Brain microvascular endothelial cell (primary cell): Measurements from ENCODE around the gene CROCC2.

ENCODE experiments used
- DNase-seq: peaks from one replicate; pipeline ENCODE4 v3.0.0-alpha.2; 2020
- H3K27ac ChIP-seq: fragments of 250-450 bp; sonication (Bioruptor Pico); 2 replicates; pipeline ENCODE4 v1.5.1; 2020; ENCODE audit warnings: mild to moderate bottlenecking, moderate library complexity
- H3K27me3 ChIP-seq: fragments of 250-450 bp; sonication (Bioruptor Pico); replicated peaks from 2 replicates; pipeline ENCODE4 v1.5.1; 2020; ENCODE audit warnings: mild to moderate bottlenecking
- H3K36me3 ChIP-seq: fragments of 250-450 bp; sonication (Bioruptor Pico); replicated peaks from 2 replicates; pipeline ENCODE4 v1.5.1; 2020; ENCODE audit warnings: mild to moderate bottlenecking
- H3K4me3 ChIP-seq: 2 replicates; pipeline ENCODE4 v1.5.1; 2011; ENCODE audit warnings: low read depth, mild to moderate bottlenecking, control low read depth, low read length, moderate library complexity
- CTCF ChIP-seq: IDR thresholded peaks from 2 replicates; pipeline ENCODE4 v1.5.1; 2011; ENCODE audit warnings: low read depth, mild to moderate bottlenecking, moderate library complexity, low read length, control low read depth, inconsistent platforms; ENCODE audit errors: missing control alignments
- in situ Hi-C: cut with HindIII; loops from 2 replicates; pipeline ENCODE4 v1.10.0; 2017; ENCODE audit warnings: low sequenced_read_pairs, low pct_ligation_motif_present

Gene CROCC2

GRCh38 chr2:241020201-241020600, 114.1 kb downstream of the CROCC2 start:
- in situ Hi-C loops, result no loop called here
- H3K27ac ChIP-seq, result no peak overlapping the region
- DNase-seq, result no peak
- H3K4me3 ChIP-seq, result no peak overlapping the region
- TF ChIP-seq CTCF, result no peak
- no peaks in the 10 kb centered on the region for H3K36me3 ChIP-seq
- no peaks in the 10 kb centered on the region for H3K27me3 ChIP-seq

- in situ Hi-C loops, result no loop called here
- H3K27me3 ChIP-seq, result no peaks in the 10 kb centered on the region
- no peak for DNase-seq
- H3K27ac ChIP-seq, result no peak overlapping the region
- no peak for TF ChIP-seq CTCF
- H3K36me3 ChIP-seq, result no peaks in the 10 kb centered on the region
- H3K4me3 ChIP-seq, result no peak overlapping the region
Measured at GRCh38 chr2:241020629-241021190, 114.6 kb downstream of the CROCC2 start.

GRCh38 chr2:241025639-241026038, 119.5 kb downstream of the CROCC2 start:
- in situ Hi-C loops, result no loop called here
- no peaks in the 10 kb centered on the region for H3K27me3 ChIP-seq
- TF ChIP-seq CTCF, result no peak
- no peaks in the 10 kb centered on the region for H3K36me3 ChIP-seq
- no peak for DNase-seq
- H3K27ac ChIP-seq, result no peak overlapping the region
- no peak overlapping the region for H3K4me3 ChIP-seq

GRCh38 chr2:241029599-241030332, 123.6 kb downstream of the CROCC2 start:
- in situ Hi-C loops, result no loop called here
- Histone ChIP-seq H3K4me3 (no peak overlapping the region), H3K27me3 (no peaks in the 10 kb centered on the region), H3K27ac (no peak overlapping the region), H3K36me3 (no peaks in the 10 kb centered on the region)
- TF ChIP-seq CTCF, result no peak
- DNase-seq, result no peak

GRCh38 chr2:241030333-241030680, 124.2 kb downstream of the CROCC2 start:
- peaks cover 3% of the 10 kb centered on the region for H3K27me3 ChIP-seq
- TF ChIP-seq CTCF, result no peak
- in situ Hi-C loops, result no loop called here
- no peak for DNase-seq
- H3K36me3 ChIP-seq, result no peaks in the 10 kb centered on the region
- H3K4me3 ChIP-seq, result no peak overlapping the region
- no peak overlapping the region for H3K27ac ChIP-seq

GRCh38 chr2:241030883-241031282, 124.7 kb downstream of the CROCC2 start:
- Histone ChIP-seq H3K4me3 (no peak overlapping the region), H3K27ac (no peak overlapping the region), H3K27me3 (peaks cover 3% of the 10 kb centered on the region), H3K36me3 (no peaks in the 10 kb centered on the region)
- in situ Hi-C loops, result no loop called here
- no peak for TF ChIP-seq CTCF
- no peak for DNase-seq
